H9 (cell line): ENCODE data around the gene PHF21B. TPM values are rescaled to one million over a fixed set of nuclear protein-coding genes. Genes with fewer than 3 reads are reported as not detected.

Experiments used
- DNase-seq: peaks from one replicate; pipeline ENCODE4 v3.0.0-alpha.2; 2017
- H2AFZ ChIP-seq: one replicate; pipeline ENCODE4 v1.6.1; 2013; ENCODE audit warnings: mild to moderate bottlenecking, low read length, control low read depth, moderate library complexity
- H2AK5ac ChIP-seq: 2 replicates; pipeline ENCODE4 v1.6.1; 2013; ENCODE audit warnings: low read length, control low read depth, mixed read lengths; ENCODE audit not compliant: insufficient read length
- H2BK120ac ChIP-seq: one replicate; pipeline ENCODE4 v1.6.1; 2013; ENCODE audit warnings: low read depth, mild to moderate bottlenecking, low read length, control low read depth, inconsistent platforms; ENCODE audit not compliant: poor library complexity, severe bottlenecking
- H2BK12ac ChIP-seq: 2 replicates; pipeline ENCODE4 v1.6.1; 2013; ENCODE audit warnings: low read length, control low read depth, mixed read lengths, low read depth; ENCODE audit not compliant: insufficient read length
- H2BK15ac ChIP-seq: 2 replicates; pipeline ENCODE4 v1.6.1; 2013; ENCODE audit warnings: low read depth, low read length, control low read depth
- H2BK20ac ChIP-seq: one replicate; pipeline ENCODE4 v1.6.1; 2013; ENCODE audit warnings: low read depth, mild to moderate bottlenecking, low read length, control low read depth, inconsistent platforms; ENCODE audit not compliant: poor library complexity, severe bottlenecking
- H2BK5ac ChIP-seq: 2 replicates; pipeline ENCODE4 v1.6.1; 2013; ENCODE audit warnings: low read length, control low read depth, mixed read lengths; ENCODE audit not compliant: insufficient read length
- H3K14ac ChIP-seq: 2 replicates; pipeline ENCODE4 v1.6.1; 2013; ENCODE audit warnings: low read length, control low read depth; ENCODE audit not compliant: insufficient read depth
- H3K18ac ChIP-seq: 2 replicates; pipeline ENCODE4 v1.6.1; 2013; ENCODE audit warnings: low read depth, mild to moderate bottlenecking, mixed read lengths, low read length, control low read depth; ENCODE audit not compliant: insufficient read length
- H3K23ac ChIP-seq: 2 replicates; pipeline ENCODE4 v1.6.1; 2013; ENCODE audit warnings: low read length, control low read depth, mixed read lengths, low read depth; ENCODE audit not compliant: insufficient read length
- H3K23me2 ChIP-seq: 2 replicates; pipeline ENCODE4 v1.6.1; 2013; ENCODE audit warnings: low read depth, mild to moderate bottlenecking, mixed read lengths, low read length, control low read depth; ENCODE audit not compliant: insufficient read length, poor library complexity, severe bottlenecking
- H3K27ac ChIP-seq: 2 replicates; pipeline ENCODE4 v1.5.1; 2013; ENCODE audit warnings: low read length, control low read depth, mixed read lengths, low read depth; ENCODE audit not compliant: insufficient read length
- H3K27me3 ChIP-seq: 2 replicates; pipeline ENCODE4 v1.6.1; 2013; ENCODE audit warnings: low read length, control low read depth, inconsistent platforms; ENCODE audit not compliant: insufficient read depth
- H3K4ac ChIP-seq: 2 replicates; pipeline ENCODE4 v1.6.1; 2013; ENCODE audit warnings: low read depth, mild to moderate bottlenecking, control low read depth, inconsistent platforms, low read length, moderate library complexity
- H3K4me1 ChIP-seq: 2 replicates; pipeline ENCODE4 v1.6.1; 2013; ENCODE audit warnings: low read length, control low read depth, inconsistent platforms; ENCODE audit not compliant: insufficient read depth
- H3K4me2 ChIP-seq: 2 replicates; pipeline ENCODE4 v1.6.1; 2013; ENCODE audit warnings: low read length, control low read depth, mixed read lengths; ENCODE audit not compliant: insufficient read length, insufficient read depth
- H3K56ac ChIP-seq: 2 replicates; pipeline ENCODE4 v1.6.1; 2013; ENCODE audit warnings: low read depth, mild to moderate bottlenecking, mixed read lengths, low read length, control low read depth; ENCODE audit not compliant: insufficient read length
- H3K79me1 ChIP-seq: 2 replicates; pipeline ENCODE4 v1.6.1; 2013; ENCODE audit warnings: low read depth, mild to moderate bottlenecking, moderate library complexity, low read length, control low read depth, inconsistent platforms; ENCODE audit not compliant: insufficient read depth, poor library complexity, severe bottlenecking
- H3K79me2 ChIP-seq: 2 replicates; pipeline ENCODE4 v1.6.1; 2013; ENCODE audit warnings: low read length, control low read depth, inconsistent platforms; ENCODE audit not compliant: insufficient read depth
- H3K9ac ChIP-seq: 2 replicates; pipeline ENCODE4 v1.6.1; 2013; ENCODE audit warnings: low read length, control low read depth, mixed read lengths; ENCODE audit not compliant: insufficient read length; ENCODE audit errors: extremely low read depth
- H3K9me3 ChIP-seq: one replicate; pipeline ENCODE4 v1.6.1; 2013; ENCODE audit warnings: low read depth, low read length, inconsistent platforms; ENCODE audit not compliant: control insufficient read depth
- H3T11ph ChIP-seq: one replicate; pipeline ENCODE4 v1.6.1; 2013; ENCODE audit warnings: mild to moderate bottlenecking, low read length, control low read depth, inconsistent platforms
- H4K20me1 ChIP-seq: one replicate; pipeline ENCODE4 v1.6.1; 2013; ENCODE audit not compliant: control insufficient read depth, insufficient read length, insufficient read depth
- H4K5ac ChIP-seq: 2 replicates; pipeline ENCODE4 v1.6.1; 2013; ENCODE audit warnings: low read depth, mild to moderate bottlenecking, mixed read lengths, low read length, control low read depth; ENCODE audit not compliant: insufficient read length
- H4K8ac ChIP-seq: replicated peaks from 2 replicates; pipeline ENCODE4 v1.6.1; 2013; ENCODE audit warnings: low read length, control low read depth, mixed read lengths, low read depth; ENCODE audit not compliant: insufficient read length
- H4K91ac ChIP-seq: 2 replicates; pipeline ENCODE4 v1.6.1; 2013; ENCODE audit warnings: low read depth, mild to moderate bottlenecking, moderate library complexity, mixed read lengths, low read length, control low read depth; ENCODE audit not compliant: insufficient read length
- H3K27ac Mint-ChIP-seq, 3 experiments: 2 replicates in 2 of 3; 3 replicates in 1 of 3; pipeline ENCODE4 v1.8.0; 2020 to 2021; ENCODE audit warnings: mixed read lengths in 3 of 3, mild to moderate bottlenecking in 1 of 3, moderate library complexity in 1 of 3
- H3K27me3 Mint-ChIP-seq: 2 replicates; pipeline ENCODE4 v1.8.0; 2021; ENCODE audit warnings: low read depth, mild to moderate bottlenecking, moderate library complexity, mixed read lengths
- H3K36me3 Mint-ChIP-seq, 3 experiments: 2 replicates in 2 of 3; 3 replicates in 1 of 3; pipeline ENCODE4 v1.8.0; 2020 to 2021; ENCODE audit warnings: low read depth in 3 of 3, mixed read lengths in 3 of 3; ENCODE audit not compliant: insufficient read depth in 1 of 3
- H3K4me1 Mint-ChIP-seq, 2 experiments: 2 replicates each; pipeline ENCODE4 v1.8.0; 2020; ENCODE audit warnings: mixed read lengths in 2 of 2
- H3K4me3 Mint-ChIP-seq, 2 experiments: 2 replicates in 1 of 2; 3 replicates in 1 of 2; pipeline ENCODE4 v1.8.0; 2020 to 2021; ENCODE audit warnings: mild to moderate bottlenecking in 2 of 2, mixed read lengths in 2 of 2, moderate library complexity in 1 of 2
- H3K9me3 Mint-ChIP-seq, 2 experiments: 2 replicates in 1 of 2; 3 replicates in 1 of 2; pipeline ENCODE4 v1.8.0; 2020; ENCODE audit warnings: mild to moderate bottlenecking in 2 of 2, mixed read lengths in 2 of 2, moderate library complexity in 1 of 2
- WGBS: extraction: QIAGEN DNeasy Blood & Tissue Kit; methylation state at CpG from one replicate; pipeline ENCODE4 v1.1.7; 2013; ENCODE audit warnings: missing lambda C conversion rate, low lambda C conversion rate, mixed read lengths; ENCODE audit not compliant: insufficient read length; ENCODE audit errors: extremely low coverage; 5-methylcytosine and 5-hydroxymethylcytosine counted together
- total RNA-seq: library from RNA; stranded (reverse); gene quantifications from 2 replicates; pipeline ENCODE4 v1.2.1, GENCODE V29; 2021
- TF ChIP-seq, protein P1 (sequence below): fragments of 200-600 bp; sonication (generic); conservative IDR thresholded peaks from 3 replicates; pipeline ENCODE4 v1.8.0; 2021; ENCODE audit warnings: antibody characterized with exemption, mild to moderate bottlenecking

Gene PHF21B
- total RNA-seq, 1 experiment from 2014 or later, result 60.3 TPM

DNA sequence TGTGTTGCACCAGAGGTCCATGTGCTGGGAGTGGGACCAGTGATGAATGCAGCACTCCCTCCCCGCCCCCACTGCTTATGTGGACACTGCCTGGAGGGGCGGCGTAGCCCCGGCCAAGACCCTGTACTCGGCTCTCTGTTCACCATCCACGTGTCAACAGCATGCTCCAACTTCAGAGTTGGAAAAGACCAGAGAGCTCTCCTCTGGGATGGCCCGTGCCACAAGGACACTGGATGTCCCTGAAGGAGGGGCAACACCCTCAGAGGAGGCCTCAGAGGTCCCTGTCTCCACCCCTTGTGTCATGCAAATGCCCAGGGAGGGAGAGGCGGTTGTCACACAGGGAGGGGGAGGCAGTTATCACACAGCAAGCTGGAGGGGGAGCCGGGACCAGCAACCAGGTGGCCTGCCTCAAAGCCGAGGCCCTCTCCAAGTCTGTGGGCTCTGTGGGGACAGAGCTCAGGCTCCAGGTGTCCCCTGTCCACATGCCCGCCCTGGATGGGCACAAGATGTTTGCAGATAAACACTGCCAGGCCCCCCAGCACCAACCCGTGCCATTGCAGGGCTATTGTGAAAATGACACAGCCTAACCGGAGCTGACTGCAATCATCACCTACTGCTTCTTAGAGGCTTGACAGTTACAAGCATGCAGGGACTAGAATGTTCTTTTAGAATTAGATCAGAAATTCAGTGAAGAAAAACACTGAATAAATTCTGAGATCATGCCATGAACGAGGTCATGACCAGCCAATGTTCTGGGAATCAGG, 121.1 kb downstream of the PHF21B start:
- Mint-ChIP-seq H3K27ac (peak overlapping the region in 2 of 3 experiments; percentile 50 to 61; a peak in 2 of 7 replicates), H3K9me3 (no peaks in the 10 kb centered on the region), H3K4me3 (peak overlapping the region in 1 of 2 experiments; percentile 20; a peak in 1 of 5 replicates), H3K36me3 (peaks cover 6 to 51% (median 24%) of the 10 kb centered on the region in 3 experiments), H3K4me1 (peaks cover 8 to 10% of the 10 kb centered on the region in 2 experiments), H3K27me3 (no peaks in the 10 kb centered on the region)
- H3K79me2 ChIP-seq, result no peaks in the 10 kb centered on the region
- no peak overlapping the region for H4K8ac ChIP-seq
- WGBS, result no CpG with 5 or more reads among the region's 14 CpGs
- H2AFZ ChIP-seq, result no peak overlapping the region
- H3K23ac ChIP-seq, result no peak overlapping the region
- H2AK5ac ChIP-seq, result no peak overlapping the region
- no peak overlapping the region for H3K56ac ChIP-seq
- H3K4me1 ChIP-seq, result no peaks in the 10 kb centered on the region
- no peak overlapping the region for H3K9ac ChIP-seq
- no peak overlapping the region for H3T11ph ChIP-seq
- TF ChIP-seq, protein P1, sequence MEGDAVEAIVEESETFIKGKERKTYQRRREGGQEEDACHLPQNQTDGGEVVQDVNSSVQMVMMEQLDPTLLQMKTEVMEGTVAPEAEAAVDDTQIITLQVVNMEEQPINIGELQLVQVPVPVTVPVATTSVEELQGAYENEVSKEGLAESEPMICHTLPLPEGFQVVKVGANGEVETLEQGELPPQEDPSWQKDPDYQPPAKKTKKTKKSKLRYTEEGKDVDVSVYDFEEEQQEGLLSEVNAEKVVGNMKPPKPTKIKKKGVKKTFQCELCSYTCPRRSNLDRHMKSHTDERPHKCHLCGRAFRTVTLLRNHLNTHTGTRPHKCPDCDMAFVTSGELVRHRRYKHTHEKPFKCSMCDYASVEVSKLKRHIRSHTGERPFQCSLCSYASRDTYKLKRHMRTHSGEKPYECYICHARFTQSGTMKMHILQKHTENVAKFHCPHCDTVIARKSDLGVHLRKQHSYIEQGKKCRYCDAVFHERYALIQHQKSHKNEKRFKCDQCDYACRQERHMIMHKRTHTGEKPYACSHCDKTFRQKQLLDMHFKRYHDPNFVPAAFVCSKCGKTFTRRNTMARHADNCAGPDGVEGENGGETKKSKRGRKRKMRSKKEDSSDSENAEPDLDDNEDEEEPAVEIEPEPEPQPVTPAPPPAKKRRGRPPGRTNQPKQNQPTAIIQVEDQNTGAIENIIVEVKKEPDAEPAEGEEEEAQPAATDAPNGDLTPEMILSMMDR, result no peak
- no peak overlapping the region for H2BK120ac ChIP-seq
- H3K23me2 ChIP-seq, result no peaks in the 10 kb centered on the region
- H2BK15ac ChIP-seq, result no peak overlapping the region
- H3K27ac ChIP-seq, result no peak overlapping the region
- no peak overlapping the region for H2BK20ac ChIP-seq
- H4K5ac ChIP-seq, result no peak overlapping the region
- no peak overlapping the region for H2BK12ac ChIP-seq
- H3K18ac ChIP-seq, result no peak overlapping the region
- no peak overlapping the region for H3K14ac ChIP-seq
- no peaks in the 10 kb centered on the region for H3K9me3 ChIP-seq
- DNase-seq, result peak; percentile 82
- H3K4me2 ChIP-seq, result no peak overlapping the region
- no peaks in the 10 kb centered on the region for H3K79me1 ChIP-seq
- no peak overlapping the region for H2BK5ac ChIP-seq
- H4K91ac ChIP-seq, result no peak overlapping the region
- H4K20me1 ChIP-seq, result no peaks in the 10 kb centered on the region
- H3K27me3 ChIP-seq, result no peaks in the 10 kb centered on the region
- no peak overlapping the region for H3K4ac ChIP-seq
